ENCODE data around the gene PCGF2.

Gene PCGF2

GRCh38 chr17:38719289-38719942, 28.7 kb downstream of the PCGF2 start:
- peak; percentile 43 for DNase-seq (ENCODE audit: low spot score)

- no peak for DNase-seq (ENCODE audit: low spot score)
These were observed 30.9 kb downstream of the PCGF2 start for GRCh38 chr17:38717139-38717745.

- no peak for DNase-seq (ENCODE audit: low spot score)
These were observed 31.6 kb downstream of the PCGF2 start for GRCh38 chr17:38716368-38717005.

- DNase-seq (ENCODE audit: low spot score): no peak
These were observed 32.8 kb downstream of the PCGF2 start for GRCh38 chr17:38715216-38715943.

- DNase-seq (ENCODE audit: low spot score): no peak
These were observed 34.6 kb downstream of the PCGF2 start for GRCh38 chr17:38713456-38714075.

GRCh38 chr17:38712593-38712992, 35.5 kb downstream of the PCGF2 start:
- DNase-seq (ENCODE audit: low spot score): no peak

GRCh38 chr17:38711792-38712571, 36.2 kb downstream of the PCGF2 start:
- DNase-seq (ENCODE audit: low spot score): no peak

GRCh38 chr17:38710985-38711384, 37.2 kb downstream of the PCGF2 start:
- no peak for DNase-seq (ENCODE audit: low spot score)

- no peak for DNase-seq (ENCODE audit: low spot score)
These were observed 37.6 kb downstream of the PCGF2 start for GRCh38 chr17:38710604-38710962.

GRCh38 chr17:38709864-38710603, 38.1 kb downstream of the PCGF2 start:
- DNase-seq (ENCODE audit: low spot score): no peak

- DNase-seq (ENCODE audit: low spot score): no peak
These were observed 38.9 kb downstream of the PCGF2 start for GRCh38 chr17:38709104-38709820.

GRCh38 chr17:38707678-38708351, 40.3 kb downstream of the PCGF2 start:
- no peak for DNase-seq (ENCODE audit: low spot score)

- peak; percentile 38 for DNase-seq (ENCODE audit: low spot score)
These were observed 41.5 kb downstream of the PCGF2 start for GRCh38 chr17:38706505-38707216.

GRCh38 chr17:38705803-38706504, 42.2 kb downstream of the PCGF2 start:
- DNase-seq (ENCODE audit: low spot score): peak; percentile 55

- peak; percentile 60 for DNase-seq (ENCODE audit: low spot score)
These were observed 42.7 kb downstream of the PCGF2 start for GRCh38 chr17:38705523-38705802.

- DNase-seq (ENCODE audit: low spot score): peak; percentile 83
These were observed 43.3 kb downstream of the PCGF2 start, which contains the start of gene MLLT6 for GRCh38 chr17:38704606-38705522. Gene MLLT6, plus strand, starts transcription at chr17:38705273. Its CDS starts 360 bp downstream, at chr17:38705633.

Data from iPS-NIHi11 (cell line).